GM06990 (cell line): ENCODE results near the gene HIGD2B.
A peak's percentile ranks its signal among the peaks of the same experiment; 100 is the strongest.
"Not testable (repeated sequence)": the region's sequence is repeated elsewhere in the genome, so short reads cannot be mapped to it uniquely, and the experiment has no call there.

ENCODE experiments used
- DNase-seq: peaks from one replicate; pipeline ENCODE4 v3.0.0-alpha.2; 2011; ENCODE audit not compliant: insufficient read length; ENCODE audit errors: extremely low read depth
- H3K27me3 ChIP-seq: replicated peaks from 2 replicates; pipeline ENCODE4 v1.6.0; 2011; ENCODE audit warnings: low read length; ENCODE audit not compliant: control insufficient read depth, insufficient read depth
- H3K36me3 ChIP-seq: 2 replicates; pipeline ENCODE4 v1.5.1; 2011; ENCODE audit warnings: low read length; ENCODE audit not compliant: control insufficient read depth, insufficient read depth
- H3K4me3 ChIP-seq: replicated peaks from 2 replicates; pipeline ENCODE4 v1.5.1; 2011; ENCODE audit warnings: low read depth, mild to moderate bottlenecking, control low read depth, low read length
- CTCF ChIP-seq: IDR thresholded peaks from 2 replicates; pipeline ENCODE4 v1.5.1; 2011; ENCODE audit warnings: low read length, control low read depth, mild to moderate bottlenecking, inconsistent platforms; ENCODE audit not compliant: insufficient read depth, poor library complexity, severe bottlenecking

The HIGD2B gene

DNA sequence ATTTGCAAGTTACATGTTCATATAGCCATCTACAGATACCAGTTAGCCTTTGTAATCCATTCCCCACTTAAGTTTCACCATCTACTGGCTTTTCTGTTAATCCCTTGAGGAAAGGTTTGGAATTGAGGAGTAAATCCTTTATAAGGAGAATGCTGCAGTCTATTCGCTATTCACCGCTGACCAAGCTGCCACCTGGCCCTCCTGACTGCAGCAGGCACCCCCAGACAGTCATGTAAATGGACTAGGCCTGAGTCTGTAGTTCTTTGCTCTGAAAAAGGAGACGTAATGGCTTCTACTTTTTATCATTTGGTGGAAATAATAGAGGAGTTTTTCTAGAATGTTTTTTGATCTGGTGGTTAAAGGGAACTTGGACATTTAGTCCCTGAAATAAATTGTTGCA lies 3.2 kb downstream of the HIGD2B start:
- no peaks in the 10 kb centered on the region for H3K36me3 ChIP-seq
- no peak for DNase-seq
- H3K27me3 ChIP-seq = no peaks in the 10 kb centered on the region
- TF ChIP-seq CTCF = no peak
- H3K4me3 ChIP-seq = no peak overlapping the region

GRCh38 chr15:72680931-72681330 lies 5.1 kb downstream of the HIGD2B start:
- Histone ChIP-seq H3K4me3 (no peak overlapping the region), H3K27me3 (no peaks in the 10 kb centered on the region), H3K36me3 (no peaks in the 10 kb centered on the region)
- TF ChIP-seq CTCF = no peak
- no peak for DNase-seq

- no peak for TF ChIP-seq CTCF
- Histone ChIP-seq H3K4me3 (no peak overlapping the region), H3K36me3 (no peaks in the 10 kb centered on the region), H3K27me3 (0 out of 2 replicates have a peak, but pooled peaks cover 1% of the 10 kb centered on the region)
- no peak for DNase-seq
Observed at GRCh38 chr15:72676838-72677237, 9.1 kb downstream of the HIGD2B start.

DNA sequence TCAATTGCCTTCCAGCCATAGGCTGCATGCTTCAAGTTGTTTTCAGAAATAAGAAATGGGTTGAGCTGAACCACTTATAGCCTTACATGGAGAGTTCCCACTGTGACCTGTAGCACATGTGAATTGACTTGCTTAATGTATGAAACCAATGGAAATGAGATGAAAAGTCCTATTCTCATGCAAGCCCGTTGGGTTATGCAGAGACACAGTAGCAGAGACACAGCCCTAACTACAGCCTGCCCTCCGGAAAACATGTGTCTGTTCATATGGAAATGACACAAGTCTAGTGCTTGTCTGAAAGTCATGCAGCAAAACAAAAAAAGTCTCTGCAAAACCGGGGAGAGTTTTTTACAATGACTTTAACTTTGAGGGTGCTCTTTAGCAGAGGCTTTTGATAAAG lies 14.5 kb downstream of the HIGD2B start:
- Histone ChIP-seq H3K4me3 (no peak overlapping the region), H3K27me3 (0 out of 2 replicates have a peak, but pooled peaks cover 1% of the 10 kb centered on the region), H3K36me3 (no peaks in the 10 kb centered on the region)
- DNase-seq = no peak
- TF ChIP-seq CTCF = no peak

DNA sequence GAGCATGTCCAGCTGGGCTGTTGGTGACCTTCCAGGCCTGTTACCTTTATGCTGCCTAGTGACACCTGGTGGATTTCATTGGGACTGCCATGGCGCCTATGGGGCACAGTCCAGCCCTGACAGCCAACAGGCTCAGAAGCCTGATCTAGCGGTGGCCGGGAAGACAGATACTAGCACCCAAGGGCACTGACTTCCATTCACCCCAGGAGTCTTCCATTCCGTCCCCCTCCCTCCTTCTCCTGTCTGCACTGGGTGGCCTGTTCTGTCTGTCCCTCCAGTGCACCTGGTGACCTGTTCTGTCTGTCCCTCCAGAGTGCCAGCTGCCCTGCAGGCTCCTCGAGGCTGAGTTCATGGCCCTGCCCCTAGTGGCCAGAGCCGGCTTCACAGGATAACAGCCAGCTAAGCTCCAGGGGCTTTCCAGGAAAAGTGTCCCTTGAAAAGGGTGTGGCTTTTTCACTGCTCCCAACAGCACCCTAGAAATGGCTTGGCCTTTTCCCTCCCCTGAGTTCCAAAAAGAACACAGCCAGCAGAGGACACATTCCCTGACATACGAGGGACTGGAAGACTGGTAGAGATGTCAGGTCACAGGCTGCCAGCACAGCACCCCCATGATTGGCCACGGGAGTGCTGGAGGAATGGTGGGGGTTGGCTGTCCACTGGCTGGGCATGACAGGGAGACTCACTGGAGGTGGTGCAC lies 15.2 kb downstream of the HIGD2B start:
- not testable (repeated sequence) for H3K27me3 ChIP-seq, H3K4me3 ChIP-seq, H3K36me3 ChIP-seq
- peak; percentile 72 for DNase-seq
- TF ChIP-seq CTCF = peak; percentile 79

- not testable (repeated sequence) for H3K4me3 ChIP-seq, H3K27me3 ChIP-seq, DNase-seq, H3K36me3 ChIP-seq
Observed at GRCh38 chr15:72669803-72670202, 16.2 kb downstream of the HIGD2B start.

DNA sequence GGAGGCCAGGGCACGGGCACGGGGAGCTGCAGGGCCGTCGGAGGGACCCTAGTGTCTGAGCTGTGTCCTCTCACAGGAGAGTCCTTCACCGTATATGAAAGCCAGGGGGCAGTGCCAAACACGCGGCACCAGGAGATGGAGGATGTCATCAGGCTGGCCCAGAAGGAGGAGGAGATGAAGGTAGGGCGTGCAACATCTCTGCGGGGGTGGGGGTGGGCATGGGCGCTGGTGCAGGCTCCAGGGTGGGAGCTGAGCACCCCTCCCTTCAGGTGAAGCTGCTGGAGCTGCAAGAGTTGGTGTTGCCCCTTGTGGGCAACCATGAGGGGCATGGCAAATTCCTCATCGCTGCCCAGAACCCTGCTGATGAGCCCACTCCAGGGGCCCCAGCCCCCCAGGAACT lies 20.3 kb downstream of the HIGD2B start:
- not testable (repeated sequence) for H3K36me3 ChIP-seq, H3K27me3 ChIP-seq, H3K4me3 ChIP-seq, DNase-seq

DNA sequence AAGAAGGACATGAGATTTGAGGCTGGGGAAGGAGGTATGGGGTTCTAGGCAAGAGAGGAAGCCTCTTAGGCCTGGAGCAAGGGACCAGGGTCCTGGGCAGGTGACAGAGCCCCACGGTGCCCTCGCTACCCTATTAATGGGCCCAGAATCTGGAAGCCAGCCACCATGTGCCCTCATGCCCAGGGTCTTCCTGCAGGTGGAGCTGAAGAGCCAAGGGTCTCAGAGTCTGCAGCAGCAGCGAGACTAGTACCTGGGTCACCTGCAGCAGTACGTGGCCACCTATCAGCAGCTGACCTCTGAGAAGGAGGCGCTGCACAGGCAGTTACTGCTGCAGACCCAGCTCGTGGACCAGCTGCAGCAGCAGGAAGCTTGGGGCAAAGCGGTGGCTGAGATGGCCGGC lies 22.1 kb downstream of the HIGD2B start:
- H3K4me3 ChIP-seq, H3K36me3 ChIP-seq, H3K27me3 ChIP-seq, DNase-seq: not testable (repeated sequence)

- not testable (repeated sequence) for H3K36me3 ChIP-seq, H3K27me3 ChIP-seq, H3K4me3 ChIP-seq, DNase-seq
Observed at GRCh38 chr15:72661081-72661480, 24.9 kb downstream of the HIGD2B start.

DNA sequence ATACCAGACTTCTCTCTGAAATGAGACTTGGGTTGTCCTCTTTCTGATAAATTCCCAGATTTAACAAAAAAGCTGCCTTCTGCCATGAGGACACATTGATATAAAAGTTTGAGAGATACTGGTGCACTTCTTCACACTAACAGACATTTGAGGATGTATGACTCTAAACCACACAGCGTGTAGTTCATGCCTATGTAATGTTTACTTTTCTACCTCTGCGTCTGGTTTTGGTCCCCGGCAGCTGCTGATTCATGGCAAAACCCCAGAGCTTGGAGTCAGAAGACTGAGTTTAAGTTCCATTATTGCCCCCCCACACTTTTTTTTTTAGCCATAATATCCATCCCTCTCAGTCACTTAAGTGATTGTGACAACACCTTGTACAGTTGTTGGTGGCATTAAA lies 30.0 kb downstream of the HIGD2B start:
- H3K36me3 ChIP-seq, H3K27me3 ChIP-seq: not testable (repeated sequence)

More for the DNA sequence above, 30.0 kb downstream of the HIGD2B start:
- not testable (repeated sequence) for DNase-seq, H3K4me3 ChIP-seq
